Measurements from ENCODE around the gene AMN1. TPM values are rescaled to one million over a fixed set of nuclear protein-coding genes. Genes with fewer than 3 reads are reported as not detected.
"Not testable (repeated sequence)": the region's sequence is repeated elsewhere in the genome, so short reads cannot be mapped to it uniquely, and the experiment has no call there.

Gene AMN1
- 7.8 and 15.1 TPM in 2 replicates for total RNA-seq

DNA sequence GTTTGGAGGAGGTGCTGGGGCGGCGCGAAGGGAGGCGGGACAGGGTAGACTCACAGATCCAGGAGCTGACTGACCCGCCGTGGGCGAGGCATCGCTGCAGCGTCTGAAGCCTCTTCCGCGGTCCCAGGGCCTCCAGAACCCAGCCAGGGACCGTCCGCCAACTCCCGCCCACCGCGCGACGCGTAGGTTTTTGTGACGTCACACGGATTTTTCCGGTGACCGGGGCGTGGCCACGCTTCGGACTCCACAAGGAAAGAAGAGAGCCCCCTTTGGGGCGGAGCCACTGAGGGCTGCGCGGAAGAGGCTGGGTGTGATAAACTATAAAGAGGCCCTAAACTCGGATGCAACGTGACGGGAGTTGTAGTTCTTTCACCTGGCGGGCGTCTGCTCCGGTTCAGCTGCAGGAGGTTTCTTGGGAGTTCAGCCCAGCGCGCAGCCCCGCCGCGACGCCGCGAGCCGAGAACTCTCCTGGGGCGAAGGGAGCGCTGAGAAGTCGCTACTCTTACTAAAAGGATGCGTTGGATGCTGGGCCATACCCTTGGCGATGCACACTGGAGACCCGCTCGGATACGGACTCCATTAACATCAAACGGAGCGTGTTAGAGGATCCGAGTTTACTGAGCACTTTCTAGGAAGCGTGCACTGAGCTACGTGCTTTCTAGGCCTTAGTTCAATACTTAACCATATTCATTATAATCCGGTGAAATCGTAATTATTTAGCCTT, at the start of gene AMN1:
Gene AMN1, minus strand, starts transcription at position 105 of the 724 bp plus-strand sequence. Its CDS starts 13 bp downstream, at position 92.
- peak; percentile 100 for DNase-seq (ENCODE audit: low read depth in 2 of 2)

DNA sequence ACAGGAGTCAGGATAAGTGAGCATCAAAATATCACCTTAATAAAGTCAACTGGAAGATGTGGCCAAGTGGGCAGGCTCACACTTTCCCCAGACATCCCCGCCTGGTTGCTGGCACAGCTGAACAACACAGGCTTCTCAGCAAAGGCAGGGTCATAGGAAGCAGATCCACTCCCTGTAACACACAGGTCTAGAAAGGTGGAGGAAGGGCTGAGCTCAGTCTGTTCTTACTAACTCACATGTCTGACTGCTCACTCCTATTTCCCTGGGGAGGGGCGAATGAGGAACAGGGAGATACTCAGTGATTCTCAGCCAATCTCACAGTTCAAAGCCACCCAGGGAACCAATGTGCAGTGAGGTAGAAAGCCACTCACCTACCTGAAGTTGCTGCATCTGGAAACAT, 45.0 kb upstream of the AMN1 start:
- DNase-seq (ENCODE audit: low read depth in 2 of 2) = no peak

GRCh38 chr12:31773223-31773750, 44.5 kb upstream of the AMN1 start:
- DNase-seq (ENCODE audit: low read depth in 2 of 2) = no peak

GRCh38 chr12:31772685-31773222, 43.9 kb upstream of the AMN1 start:
- DNase-seq (ENCODE audit: low read depth in 2 of 2) = no peak

- no peak for DNase-seq (ENCODE audit: low read depth in 2 of 2)
Observed at GRCh38 chr12:31772186-31772585, 43.4 kb upstream of the AMN1 start.

DNA sequence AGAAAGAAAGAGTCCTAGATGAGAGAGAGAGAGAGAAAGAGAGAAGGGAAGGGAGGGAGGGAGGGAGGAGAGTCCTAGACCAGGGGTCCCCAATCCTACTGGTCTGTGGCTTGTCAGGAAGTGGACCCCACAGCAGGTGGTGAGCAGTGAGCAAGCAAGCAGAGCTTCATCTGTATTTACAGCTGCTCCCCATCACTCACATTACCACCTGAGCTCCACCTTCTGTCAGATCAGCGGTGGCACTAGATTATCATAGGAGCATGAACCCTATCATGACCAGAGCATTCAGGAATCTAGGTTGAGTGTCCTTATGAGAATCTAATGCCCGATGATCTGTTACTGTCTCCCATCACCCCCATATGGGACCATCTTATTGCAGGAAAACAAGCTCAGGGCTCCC, 39.2 kb upstream of the AMN1 start:
- DNase-seq (ENCODE audit: low read depth in 2 of 2) = no peak

DNA sequence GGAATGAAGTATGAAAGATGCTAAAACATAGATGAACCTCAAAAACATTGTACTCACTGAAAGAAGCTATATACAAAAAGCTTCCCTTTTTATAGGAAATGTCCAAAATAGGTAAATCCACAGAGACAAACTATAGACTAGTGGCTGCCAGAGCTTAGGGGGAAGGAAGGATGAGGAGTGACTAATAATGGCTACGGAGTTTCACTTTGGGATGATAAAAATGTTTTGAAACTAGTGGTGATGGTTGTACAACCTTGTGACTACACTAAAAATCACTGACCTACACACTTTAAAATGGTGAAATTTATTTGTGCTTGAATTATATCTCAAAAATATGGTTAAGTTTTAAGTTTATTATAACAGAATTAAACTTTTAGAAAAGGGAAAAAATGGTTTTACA, 37.1 kb upstream of the AMN1 start:
- peak; percentile 53 to 61 for DNase-seq (ENCODE audit: low read depth in 2 of 2)

DNA sequence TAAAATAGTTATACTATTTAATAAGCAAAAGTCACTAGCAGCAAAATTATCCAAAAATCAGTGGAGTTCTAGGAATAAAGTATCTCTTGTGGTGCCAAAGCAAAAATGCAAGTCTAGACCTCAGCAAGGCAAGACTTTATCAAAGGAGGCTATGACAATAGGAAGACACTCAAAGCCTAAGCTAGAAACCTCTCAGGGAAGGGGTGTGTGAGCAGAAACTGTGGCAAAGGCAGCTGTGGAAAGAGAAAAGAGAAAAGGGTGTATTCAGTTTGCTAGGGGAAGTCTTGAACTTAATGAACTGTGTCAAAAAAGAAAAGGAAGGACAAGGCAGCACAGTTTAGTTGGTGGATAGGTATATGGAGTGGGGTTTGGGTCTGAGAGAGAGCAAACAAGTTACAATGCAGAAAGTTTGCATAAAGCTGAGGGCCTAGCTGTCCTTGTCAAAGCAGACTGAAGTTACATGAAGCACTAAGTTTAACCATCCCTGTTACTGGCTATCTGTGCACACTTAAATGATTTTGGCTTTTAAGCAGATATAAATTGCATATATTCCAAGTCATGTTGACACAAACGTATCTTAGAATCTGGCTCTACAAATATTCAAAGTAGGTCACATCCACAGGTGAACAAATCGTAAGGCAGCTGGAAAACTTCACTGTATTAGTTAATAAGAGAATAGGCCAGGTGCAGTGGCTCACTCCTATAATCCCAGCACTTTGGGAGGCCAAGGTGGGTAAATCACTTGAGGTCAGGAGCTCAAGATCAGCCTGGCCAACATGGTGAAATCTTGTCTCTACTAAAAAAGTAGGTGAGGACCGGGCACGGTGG, 31.0 kb upstream of the AMN1 start:
- DNase-seq (ENCODE audit: low read depth in 2 of 2) = no peak

DNA sequence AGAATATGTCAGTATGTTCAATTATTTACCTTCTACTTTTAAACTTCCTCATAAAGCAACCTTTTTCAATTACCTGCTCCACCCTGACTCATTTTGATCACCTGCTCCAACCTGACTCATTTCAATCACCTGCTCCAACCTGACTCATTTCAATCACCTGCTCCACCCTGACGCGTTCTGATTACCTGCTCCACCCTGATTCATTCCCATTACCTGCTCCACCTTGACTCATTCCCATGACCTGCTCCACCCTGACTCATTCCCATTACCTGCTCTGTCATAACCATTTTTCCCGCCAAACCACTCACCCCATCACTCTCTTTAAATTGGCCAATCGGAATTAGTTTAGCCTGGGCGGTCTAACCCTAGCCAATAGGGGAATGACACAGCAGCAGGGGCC, 29.5 kb upstream of the AMN1 start:
- DNase-seq (ENCODE audit: low read depth in 2 of 2) = not testable (repeated sequence)

DNA sequence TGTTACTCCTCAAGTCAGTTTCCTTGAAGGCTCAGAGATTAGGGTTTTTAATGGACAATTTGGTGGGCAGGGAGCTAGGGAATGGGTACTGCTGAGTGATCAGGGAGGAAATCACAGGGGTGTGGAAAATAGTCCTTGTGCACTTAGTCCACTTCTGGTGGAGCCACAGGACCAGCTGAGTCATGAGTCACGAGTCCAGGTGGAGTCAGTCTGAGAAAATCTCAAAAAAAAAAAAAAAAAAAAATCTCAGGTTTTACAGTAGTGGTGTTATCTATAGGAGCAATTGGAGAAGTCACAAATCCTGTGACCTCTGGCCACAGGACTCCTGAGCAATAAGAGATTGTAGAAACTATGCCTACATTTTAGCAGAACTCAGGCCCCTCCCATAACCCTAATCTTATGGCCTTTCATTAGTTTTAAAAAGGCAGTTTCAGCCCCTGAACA, 28.2 kb upstream of the AMN1 start:
- DNase-seq (ENCODE audit: low read depth in 2 of 2) = peak; percentile 55 to 88

DNA sequence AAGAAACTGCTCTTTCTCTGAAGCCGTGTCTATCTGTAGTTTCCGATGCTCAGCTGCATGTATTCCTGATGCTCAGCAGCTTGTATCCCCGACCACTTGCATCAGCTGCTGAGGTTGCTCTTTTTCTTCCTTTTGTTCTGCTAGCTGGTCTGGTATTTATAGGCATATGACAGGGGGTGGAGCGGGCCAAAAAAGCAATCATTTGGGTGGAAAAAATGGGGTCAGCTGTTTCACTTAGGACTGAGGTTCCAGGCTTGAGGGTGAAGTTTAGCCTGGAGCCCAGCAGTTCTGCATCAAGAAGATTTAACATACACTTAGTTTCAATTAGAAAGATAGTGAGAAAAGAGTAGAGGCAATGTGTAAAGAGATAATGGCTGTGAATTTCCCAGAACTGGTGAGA, 23.6 kb upstream of the AMN1 start:
- DNase-seq (ENCODE audit: low read depth in 2 of 2) = peak in 1 of 2 donors; percentile 33

GRCh38 chr12:31751085-31751484, 22.3 kb upstream of the AMN1 start:
- DNase-seq (ENCODE audit: low read depth in 2 of 2) = peak in 1 of 2 donors; percentile 13

GRCh38 chr12:31750747-31751039, 21.9 kb upstream of the AMN1 start:
- DNase-seq (ENCODE audit: low read depth in 2 of 2) = peak in 1 of 2 donors; percentile 65

DNA sequence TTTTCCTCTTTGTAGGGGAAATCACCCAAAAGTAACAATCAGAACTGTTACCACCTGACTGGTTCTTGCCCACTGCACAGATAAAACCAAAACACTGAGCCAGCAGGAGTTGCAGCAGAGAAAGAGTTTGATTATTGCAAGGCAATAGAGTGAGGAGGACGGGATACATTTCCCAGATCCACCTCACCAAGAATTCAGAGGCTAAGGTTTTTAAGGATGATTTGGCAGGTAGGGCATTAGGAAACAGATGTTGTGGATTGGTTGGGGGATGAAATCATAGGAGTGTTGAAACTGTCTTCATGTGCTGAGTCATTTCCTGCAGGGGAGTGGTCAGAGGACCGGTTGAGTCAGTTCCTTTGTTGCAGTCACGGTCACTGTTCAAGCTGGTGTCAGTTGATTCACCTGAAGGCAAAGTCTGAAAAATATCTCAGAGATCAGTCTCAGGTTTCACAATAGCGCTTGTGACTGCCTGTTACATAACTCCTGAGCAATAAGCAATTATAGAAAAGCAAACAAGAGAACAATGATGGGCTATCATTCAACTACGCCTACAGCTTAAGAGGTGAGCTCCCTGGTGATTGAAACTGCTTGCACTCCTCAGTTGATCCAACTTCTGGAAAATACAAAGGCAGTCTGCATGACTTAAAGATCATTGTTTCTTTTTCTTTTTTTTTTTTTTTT, 20.3 kb upstream of the AMN1 start:
- peak; percentile 95 to 100 for DNase-seq (ENCODE audit: low read depth in 2 of 2)

DNA sequence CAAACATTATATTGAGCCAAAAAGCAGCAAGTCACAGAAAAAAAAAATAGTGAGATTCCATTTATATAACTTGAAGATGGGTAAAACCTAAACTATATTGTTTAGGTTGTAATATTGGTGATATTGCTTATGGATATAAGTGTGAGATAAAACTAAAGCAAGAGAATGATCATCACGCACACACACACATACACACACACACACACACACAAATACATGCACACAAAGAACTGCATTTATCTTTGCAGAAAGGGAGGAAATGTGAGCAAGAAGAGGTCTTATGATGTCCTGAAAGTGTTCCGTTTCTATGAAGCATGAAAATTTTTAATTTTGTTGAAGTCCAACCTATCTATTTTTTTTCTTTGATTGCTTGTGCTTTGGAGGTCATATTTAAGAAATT, 16.4 kb upstream of the AMN1 start:
- DNase-seq (ENCODE audit: low read depth in 2 of 2) = peak; percentile 22 to 30

- not testable (repeated sequence) for DNase-seq (ENCODE audit: low read depth in 2 of 2)
Observed at GRCh38 chr12:31744363-31744762, 15.5 kb upstream of the AMN1 start.

DNA sequence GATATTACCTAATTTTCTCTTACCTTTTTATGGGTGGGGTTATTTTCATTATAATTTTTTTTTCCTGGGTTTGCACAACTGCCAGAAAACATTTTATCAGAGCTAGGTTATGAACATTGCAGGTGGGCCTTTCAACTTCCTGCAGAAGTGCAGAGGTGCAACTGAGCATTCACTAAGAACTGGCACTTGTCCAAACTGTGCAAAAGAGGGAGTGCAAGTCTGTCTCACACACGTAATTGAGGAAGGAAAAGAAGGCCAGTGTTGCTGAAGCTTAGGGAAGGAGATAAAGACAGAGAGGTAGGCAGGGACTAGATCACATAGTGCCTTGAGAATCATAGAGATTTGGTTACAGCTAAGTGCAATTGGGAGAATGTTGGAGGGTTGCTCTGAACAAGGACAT, 14.1 kb upstream of the AMN1 start:
- DNase-seq (ENCODE audit: low read depth in 2 of 2) = no peak

DNA sequence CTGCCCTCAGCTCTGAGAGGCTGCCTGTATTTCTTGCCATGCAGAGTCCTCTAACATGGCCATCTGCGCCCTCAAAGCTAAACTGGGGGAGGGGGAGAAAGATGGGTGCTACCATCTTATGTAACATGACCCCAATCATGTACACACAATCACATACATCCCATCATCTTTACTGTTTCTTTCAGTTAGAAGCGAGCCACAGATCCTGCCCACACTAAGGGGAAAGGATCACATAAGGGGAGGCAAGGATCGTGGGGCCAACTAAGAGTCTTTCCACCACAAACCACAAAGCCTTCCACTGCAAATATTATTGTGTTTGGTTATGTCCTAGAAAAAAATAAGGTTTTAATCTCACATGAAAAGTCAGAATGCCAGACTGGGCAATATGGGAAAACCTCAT, 11.8 kb upstream of the AMN1 start:
- no peak for DNase-seq (ENCODE audit: low read depth in 2 of 2)

DNA sequence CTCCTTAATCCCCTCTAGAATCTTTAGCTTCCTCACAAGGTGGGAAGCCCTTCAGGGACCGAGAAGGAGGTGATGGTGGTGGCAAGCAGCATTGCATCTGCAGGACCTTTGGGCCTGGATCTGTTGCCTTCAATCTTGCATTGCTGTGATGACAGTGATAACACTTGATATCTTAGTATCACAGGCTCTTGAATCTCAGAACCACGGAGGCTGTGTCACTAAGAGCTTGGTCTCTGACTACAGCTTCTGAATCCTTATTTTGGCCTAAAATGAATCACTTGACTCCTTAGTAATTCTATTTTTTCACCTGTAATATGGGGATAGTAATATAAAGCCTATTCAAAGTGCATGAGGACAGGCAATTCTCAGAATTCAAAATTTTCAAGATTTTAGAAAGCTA, 8.9 kb upstream of the AMN1 start:
- DNase-seq (ENCODE audit: low read depth in 2 of 2) = no peak

DNA sequence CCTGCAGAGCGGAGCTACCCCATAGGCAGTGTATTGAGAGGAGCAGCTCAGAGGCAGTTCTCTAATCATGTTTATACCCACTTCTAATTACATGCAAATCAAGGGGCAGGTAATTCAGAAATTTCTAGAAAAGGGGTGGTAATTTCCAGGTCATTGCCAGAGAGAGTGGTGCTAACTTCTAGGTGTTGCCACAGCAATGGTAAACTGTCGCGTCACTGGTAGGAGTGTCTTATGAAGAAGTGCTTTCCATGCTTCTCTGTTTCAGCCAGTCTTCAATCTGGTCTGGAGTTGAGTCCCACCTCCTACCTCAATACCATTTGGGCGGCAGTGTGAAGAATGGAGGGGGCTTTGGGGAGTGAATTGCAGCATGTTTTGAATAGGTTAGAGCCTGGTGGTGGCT, 8.5 kb upstream of the AMN1 start:
- DNase-seq (ENCODE audit: low read depth in 2 of 2) = no peak

- DNase-seq (ENCODE audit: low read depth in 2 of 2) = peak in 1 of 2 donors; percentile 85
Observed at GRCh38 chr12:31736472-31736871, 7.7 kb upstream of the AMN1 start.
